Measurements from ENCODE around the gene GRID1.

GRID1 gene

GRCh38 chr10:86188796-86189558 lies 177.6 kb downstream of the GRID1 start (continued):
- TF ChIP-seq ATF2 (tag by site-specific recombination; IDR thresholded peaks at IDR 0.05; ENCODE audit: low read depth): no peak

GRCh38 chr10:86188326-86188725 lies 178.3 kb downstream of the GRID1 start:
- no peak overlapping the region for H3K27ac ChIP-seq (ENCODE audit: extremely low read depth, low read depth, low read length)
- POLR2A ChIA-PET: no interaction called here
- no peak overlapping the region for H3K4me3 ChIP-seq (ENCODE audit: low read depth, low read length)
- H3K36me3 ChIP-seq (ENCODE audit: control insufficient read depth in 2 of 2, insufficient read depth in 1 of 2, low read length in 2 of 2): no peaks in the 10 kb centered on the region
- CTCF ChIA-PET: interaction anchor here (1.0 kb wide), 1 partner anchor 11 kb away, joined by 3 read pairs; no protein-coding TSS in a partner anchor
- no peak for TF ChIP-seq ZNF391 (tag by site-specific recombination; IDR thresholded peaks at IDR 0.05; ENCODE audit: borderline replicate concordance, low read depth)
- no peak for TF ChIP-seq ZNF416 (tag by site-specific recombination; IDR thresholded peaks at IDR 0.05)
- TF ChIP-seq AEBP2 (tag by site-specific recombination; IDR thresholded peaks at IDR 0.05; ENCODE audit: borderline replicate concordance): no peak
- TF ChIP-seq SP7 (tag by site-specific recombination; IDR thresholded peaks at IDR 0.05): no peak
- no peak for TF ChIP-seq ZBTB49 (tag by site-specific recombination; IDR thresholded peaks at IDR 0.05; ENCODE audit: low read depth)
- TF ChIP-seq PRDM6 (tag by site-specific recombination; IDR thresholded peaks at IDR 0.05): no peak
- TF ChIP-seq ZNF571 (tag by site-specific recombination; IDR thresholded peaks at IDR 0.05): no peak
- no peak for TF ChIP-seq ZNF350 (tag by site-specific recombination; IDR thresholded peaks at IDR 0.05)
- no peak for TF ChIP-seq ZNF558 (tag by site-specific recombination; IDR thresholded peaks at IDR 0.05)
- H3K9me3 ChIP-seq (ENCODE audit: control insufficient read depth, insufficient read depth, low read depth, low read length): no peaks in the 10 kb centered on the region
- H3K4me1 ChIP-seq (ENCODE audit: control insufficient read depth, insufficient read depth, low read length): no peaks in the 10 kb centered on the region

- Histone ChIP-seq H3K4me1 (ENCODE audit: control insufficient read depth, insufficient read depth, low read length) (no peaks in the 10 kb centered on the region), H3K36me3 (ENCODE audit: control insufficient read depth in 2 of 2, insufficient read depth in 1 of 2, low read length in 2 of 2) (no peaks in the 10 kb centered on the region), H3K27ac (ENCODE audit: extremely low read depth, low read depth, low read length) (no peak overlapping the region), H3K9me3 (ENCODE audit: control insufficient read depth, insufficient read depth, low read depth, low read length) (no peaks in the 10 kb centered on the region), H3K4me3 (ENCODE audit: low read depth, low read length) (no peak overlapping the region)
- ChIA-PET CTCF (interaction anchor here (0.9 to 1.0 kb wide), 2 partner anchors 10 to 12 kb away, joined by 3 to 4 read pairs; no protein-coding TSS in a partner anchor), POLR2A (no interaction called here)
- TF ChIP-seq CTCF (tag by site-specific recombination; IDR thresholded peaks at IDR 0.05): no peak
- TF ChIP-seq ZBTB10 (tag by site-specific recombination; IDR thresholded peaks at IDR 0.05): no peak
- no peak for TF ChIP-seq ZNF404 (tag by site-specific recombination; IDR thresholded peaks at IDR 0.05)
- no peak for TF ChIP-seq ZNF530 (tag by site-specific recombination; IDR thresholded peaks at IDR 0.05; ENCODE audit: low read depth)
- TF ChIP-seq ZNF488 (tag by site-specific recombination; IDR thresholded peaks at IDR 0.05): no peak
- no peak for TF ChIP-seq KLF17 (tag by site-specific recombination; IDR thresholded peaks at IDR 0.05)
These were observed 178.9 kb downstream of the GRID1 start for GRCh38 chr10:86187499-86188239.
